GM18907 (cell line): ENCODE measurements around the gene CDC42EP4.

Experiments
- ATAC-seq: cut with Tn5 transposase; IDR thresholded peaks from one replicate; pipeline ENCODE4 v1.9.1; 2021; ENCODE audit warnings: mild to moderate bottlenecking, moderate library complexity; ENCODE audit not compliant: unreplicated experiment

CDC42EP4 gene, protein sequence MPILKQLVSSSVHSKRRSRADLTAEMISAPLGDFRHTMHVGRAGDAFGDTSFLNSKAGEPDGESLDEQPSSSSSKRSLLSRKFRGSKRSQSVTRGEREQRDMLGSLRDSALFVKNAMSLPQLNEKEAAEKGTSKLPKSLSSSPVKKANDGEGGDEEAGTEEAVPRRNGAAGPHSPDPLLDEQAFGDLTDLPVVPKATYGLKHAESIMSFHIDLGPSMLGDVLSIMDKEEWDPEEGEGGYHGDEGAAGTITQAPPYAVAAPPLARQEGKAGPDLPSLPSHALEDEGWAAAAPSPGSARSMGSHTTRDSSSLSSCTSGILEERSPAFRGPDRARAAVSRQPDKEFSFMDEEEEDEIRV

DNA sequence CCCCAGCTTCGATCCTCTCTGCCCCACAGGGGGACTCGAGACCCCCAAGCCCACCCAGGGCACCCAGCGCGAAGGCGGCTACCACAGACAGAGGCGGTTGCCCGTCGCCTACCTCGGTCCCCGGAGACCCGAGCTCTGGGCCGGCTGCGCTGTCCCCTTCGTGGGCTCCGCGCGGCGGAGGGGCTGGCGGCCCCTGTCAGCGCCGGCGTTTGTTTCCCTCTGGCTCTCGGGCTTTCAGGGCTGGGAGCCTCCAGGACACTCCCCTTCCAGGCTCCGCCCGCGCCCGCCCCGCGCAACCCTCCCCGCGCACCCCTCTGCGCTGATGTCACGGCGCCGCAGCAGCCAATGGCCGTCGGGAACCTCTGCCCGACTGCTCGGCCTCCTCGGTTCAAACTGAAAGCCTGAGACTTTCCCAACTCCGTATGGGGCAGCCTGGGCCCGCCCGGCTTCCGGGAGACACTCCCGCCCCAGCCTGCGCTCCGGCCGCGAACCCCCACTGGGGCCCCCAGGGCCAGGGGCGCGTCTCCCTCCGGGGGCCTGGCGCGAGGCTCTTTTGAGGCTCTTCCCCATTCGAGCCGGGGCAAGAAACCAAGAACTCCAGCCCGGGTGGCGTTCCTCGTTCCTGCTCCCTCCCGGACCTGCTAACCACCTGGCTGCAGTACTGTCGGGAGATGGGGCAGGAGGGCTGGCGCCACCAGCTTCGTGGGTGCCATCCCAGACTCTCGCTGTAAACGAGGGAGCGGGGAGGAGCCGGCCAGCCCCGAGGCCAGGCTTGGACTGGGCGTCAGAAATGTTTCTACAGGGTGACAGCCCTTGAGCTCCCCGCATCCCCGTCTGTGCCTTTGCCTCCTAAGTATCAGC is at the start of gene CDC42EP4:
TSS of gene CDC42EP4 (minus strand) at position 221 of the 861 bp plus-strand sequence. CDS start 25,501 bp downstream, outside the sequence.
- ATAC-seq = peak; percentile 86

DNA sequence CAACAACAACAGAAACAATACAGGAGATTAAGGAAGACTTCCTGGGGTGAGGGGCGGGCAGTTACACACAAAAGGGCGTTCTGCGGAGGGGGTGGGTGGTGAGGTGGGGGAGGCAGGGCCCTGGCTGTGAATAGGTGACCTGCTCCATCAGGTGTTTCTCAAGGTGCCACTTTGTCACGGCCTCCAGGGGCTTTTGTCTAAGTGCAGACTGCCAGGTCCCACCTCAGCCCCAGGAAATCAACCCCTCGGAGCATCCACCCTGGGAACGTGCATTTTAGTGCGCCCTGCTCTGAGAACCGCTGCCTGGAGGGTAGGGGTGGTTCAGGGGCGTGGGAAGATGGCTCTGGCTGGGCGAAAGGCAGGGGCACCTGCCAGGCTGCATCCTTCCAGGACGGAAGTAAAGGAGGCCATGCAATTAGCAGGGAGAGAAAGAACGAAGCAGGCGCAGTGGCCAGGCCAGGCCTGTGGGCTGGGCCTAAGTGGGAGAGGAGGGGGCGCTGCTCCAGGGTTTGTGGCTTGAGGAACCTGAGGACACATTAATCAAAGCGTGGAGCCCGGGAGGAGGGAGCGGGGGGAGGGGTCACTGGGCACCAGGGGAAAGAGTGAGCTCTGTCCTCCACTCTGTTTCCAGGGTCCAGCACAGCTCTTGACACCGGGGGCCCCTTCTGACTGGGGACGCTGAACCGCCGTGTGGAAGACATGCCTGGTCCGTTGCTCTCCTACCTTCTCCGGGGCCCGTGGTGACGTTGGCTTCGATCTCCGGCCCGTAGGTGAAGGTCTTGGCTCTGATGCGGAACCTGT is 49.4 kb upstream of the CDC42EP4 start:
- no peak for ATAC-seq

DNA sequence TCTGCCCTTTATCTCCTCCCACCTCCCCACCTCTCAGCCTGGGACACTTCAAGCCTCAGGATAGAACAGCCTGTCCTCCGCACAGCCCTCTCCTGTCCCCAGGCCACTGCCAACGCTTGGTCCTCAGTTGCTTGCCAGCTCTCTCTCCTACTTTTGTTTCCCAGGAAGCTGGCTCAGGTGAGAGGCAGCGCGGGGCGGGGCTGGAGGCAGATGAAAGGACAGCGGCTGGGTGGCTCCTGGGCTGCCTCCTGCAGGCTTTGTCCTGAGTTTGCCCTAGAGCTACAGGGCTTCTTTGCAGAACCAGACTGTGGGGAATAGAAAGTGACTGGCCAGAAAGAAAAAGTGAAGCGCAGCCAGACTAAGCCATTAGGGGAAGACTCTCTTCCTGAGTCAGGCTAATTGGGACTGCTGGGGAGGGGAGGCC is 48.2 kb upstream of the CDC42EP4 start:
- ATAC-seq = no peak

DNA sequence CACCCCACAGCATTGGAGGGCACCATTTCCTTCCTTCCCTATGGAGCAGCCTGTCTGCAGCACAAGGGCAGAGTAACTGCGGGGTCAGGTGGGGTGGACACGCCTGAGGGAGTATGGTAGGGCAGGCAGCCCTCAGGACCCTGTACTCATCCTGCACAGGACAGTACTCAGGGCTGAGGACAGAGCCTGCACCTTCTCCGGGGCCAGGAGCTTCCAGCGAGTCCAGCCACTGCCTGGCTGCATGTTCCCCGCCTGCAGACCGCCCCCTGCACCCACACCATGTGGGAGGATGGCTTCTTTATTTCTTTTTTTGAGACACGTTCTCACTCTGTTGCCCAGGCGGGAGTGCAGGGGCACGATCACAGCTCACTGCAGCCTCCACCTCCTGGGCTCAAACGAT is 47.6 kb upstream of the CDC42EP4 start:
- ATAC-seq = no peak

DNA sequence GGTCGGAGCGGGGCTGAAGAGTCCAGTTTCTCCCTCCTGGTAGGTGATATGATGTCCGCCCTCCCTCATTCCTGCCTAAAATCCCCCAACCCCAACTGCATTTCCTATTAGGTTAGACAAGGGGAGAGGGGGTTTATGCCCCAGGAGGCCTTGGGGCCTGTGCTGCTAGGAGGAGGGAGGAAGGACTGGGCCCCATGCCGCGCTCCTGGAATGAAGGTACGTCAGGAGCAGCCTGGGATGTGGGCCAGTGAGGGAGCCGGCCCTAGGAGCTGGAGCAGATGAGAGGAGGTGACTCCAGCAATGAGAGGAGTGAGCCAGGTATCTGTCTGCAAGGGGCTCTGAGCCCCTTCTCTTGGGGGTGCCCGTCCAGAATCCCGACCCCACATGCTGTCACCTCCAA is 46.9 kb upstream of the CDC42EP4 start:
- no peak for ATAC-seq

DNA sequence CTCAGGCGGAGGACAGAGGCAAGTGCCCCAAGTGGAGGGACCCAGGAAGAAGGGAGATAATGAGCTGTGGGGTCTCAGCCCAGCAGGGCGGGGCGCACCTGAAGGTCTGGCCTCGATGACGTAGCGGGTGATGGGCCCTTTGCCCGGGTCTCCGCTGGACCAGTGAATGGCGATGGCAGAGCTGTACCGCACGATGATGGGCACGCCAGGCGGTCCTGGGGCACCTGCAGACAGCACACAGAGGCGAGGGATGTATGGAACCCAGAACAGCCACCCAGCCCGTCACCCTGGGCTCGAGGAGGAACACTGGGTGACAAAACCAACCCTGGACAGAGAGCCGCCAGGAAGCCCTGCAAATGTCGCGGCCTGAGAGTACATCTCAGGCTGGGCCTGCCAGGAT is 46.2 kb upstream of the CDC42EP4 start:
- ATAC-seq = no peak

DNA sequence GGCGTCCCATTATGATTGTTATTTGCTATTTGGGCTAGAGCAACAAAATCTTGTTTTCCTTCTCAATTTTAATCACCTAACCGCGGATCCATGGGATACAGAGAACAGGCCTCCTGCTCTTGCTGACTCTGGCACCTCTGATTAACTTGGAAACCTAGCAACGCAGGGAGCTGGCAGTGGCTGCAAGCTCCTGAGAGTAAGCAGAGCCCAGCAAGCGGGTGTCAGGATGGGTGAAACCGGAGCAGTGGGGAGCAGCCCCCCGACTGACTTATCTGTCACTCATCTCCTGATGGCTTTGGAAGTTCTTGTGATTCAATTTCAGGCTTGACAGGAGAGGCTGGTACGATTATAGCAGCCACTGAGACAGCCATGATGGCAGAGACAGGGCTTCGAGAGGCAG is 45.5 kb upstream of the CDC42EP4 start:
- no peak for ATAC-seq

DNA sequence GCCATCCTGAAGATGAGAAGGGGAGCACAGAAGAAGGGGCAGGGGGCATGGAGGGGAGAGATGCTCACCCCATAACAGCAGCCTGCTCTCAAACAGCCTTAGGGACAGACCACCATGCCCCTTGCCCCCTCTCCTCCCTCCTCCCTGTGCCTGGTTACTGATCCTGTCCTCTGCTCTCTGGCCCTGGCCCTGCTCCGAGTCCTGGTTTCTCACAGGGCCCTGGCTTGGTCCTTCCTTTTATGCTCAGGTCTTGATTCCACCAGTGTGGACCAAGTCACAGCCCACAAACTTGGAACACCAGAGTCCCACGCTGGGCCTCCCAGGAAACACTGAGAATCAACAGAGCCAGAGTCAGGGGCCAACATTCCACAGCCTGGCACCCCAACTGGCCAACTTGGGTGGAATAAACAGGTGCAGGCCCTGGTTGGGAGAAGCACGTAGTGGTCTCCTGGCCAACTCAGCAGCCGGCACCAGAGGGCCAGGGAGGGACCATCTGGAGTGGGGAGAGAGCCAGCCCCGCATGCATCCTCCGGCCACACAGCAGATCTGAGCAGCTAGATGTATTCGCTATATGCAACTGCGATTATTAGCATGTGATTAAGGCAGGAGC is 44.9 kb upstream of the CDC42EP4 start:
- ATAC-seq = no peak

DNA sequence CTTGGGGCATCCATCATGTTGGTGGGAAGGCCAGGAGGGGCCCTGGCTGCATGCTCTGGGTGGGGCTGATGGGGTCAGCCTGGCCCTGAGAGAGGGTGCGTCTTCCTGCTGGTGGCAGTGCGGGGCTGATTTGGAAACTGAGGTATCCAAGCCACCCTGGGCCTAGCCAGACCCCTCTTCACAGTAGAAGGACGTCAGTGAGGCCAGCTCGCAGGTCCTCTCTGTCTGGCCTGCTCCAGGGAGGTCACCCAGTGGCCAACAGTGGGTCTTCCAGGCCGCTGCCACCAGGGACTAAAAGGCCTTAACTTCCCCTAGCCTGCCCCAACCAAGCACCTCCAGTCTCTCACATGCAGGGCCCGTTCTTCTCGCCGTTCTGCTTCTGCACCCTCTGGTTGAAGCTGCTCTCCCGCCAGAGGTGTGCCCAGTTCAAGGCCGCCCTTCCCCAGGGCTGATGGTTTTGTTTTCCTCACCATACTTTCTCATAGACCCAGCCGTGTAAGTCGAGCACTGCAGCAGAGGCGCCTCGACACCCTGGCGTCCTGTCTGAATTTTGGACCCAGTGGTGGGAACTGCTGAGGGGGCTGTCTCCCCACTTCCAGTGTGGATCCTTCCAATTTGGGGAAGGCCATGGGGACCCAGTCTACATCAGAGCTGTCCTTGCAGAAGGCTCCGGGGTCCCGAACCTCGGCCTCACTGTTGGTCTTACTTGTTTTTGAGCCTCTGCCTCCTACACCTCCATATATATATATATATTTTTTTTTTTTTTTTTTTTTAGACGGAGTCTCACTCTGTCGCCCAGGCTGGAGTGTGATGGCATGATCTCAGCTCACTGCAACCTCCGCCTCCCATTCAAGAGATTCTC is 42.9 kb upstream of the CDC42EP4 start:
- no peak for ATAC-seq

DNA sequence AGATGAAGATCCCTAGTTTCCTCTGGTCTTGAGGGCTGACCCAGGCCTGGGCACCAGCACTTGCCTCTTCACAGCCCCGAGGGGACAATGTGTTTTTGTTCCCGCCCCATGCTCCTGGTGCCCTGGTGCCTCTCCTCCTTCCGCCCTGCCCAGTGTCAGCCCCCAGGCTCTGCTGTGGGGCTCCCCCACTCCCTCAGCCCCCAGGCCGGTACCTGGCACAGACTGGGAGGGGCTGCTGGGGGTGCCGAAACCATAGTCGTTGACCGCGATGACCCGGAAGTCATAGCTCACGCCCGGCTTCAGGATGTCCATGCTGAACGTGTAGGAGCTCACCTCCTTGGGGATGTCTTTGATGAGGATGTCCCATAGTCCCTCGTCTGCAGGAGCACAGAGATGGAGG is 40.5 kb upstream of the CDC42EP4 start:
- ATAC-seq = no peak

DNA sequence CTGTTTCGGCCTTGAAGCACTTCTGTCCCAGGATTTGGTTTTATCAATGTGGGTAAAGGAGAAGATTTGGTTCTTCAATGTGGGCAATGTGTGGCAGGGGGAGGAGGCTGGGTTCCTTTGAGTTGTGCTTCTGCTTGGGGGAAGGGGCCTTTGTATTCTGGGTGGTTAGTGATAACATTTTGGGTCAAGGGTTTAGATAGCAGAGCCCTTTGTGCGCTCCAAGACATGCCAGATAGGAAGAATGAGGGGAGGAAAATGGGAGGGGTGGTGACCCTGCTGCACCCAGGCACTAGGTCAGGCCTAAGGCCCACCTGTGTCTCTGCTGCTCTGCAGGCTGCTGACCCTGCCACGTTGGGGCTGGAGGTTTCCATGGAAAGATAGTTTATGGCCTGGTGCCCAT is 40.0 kb upstream of the CDC42EP4 start:
- no peak for ATAC-seq

DNA sequence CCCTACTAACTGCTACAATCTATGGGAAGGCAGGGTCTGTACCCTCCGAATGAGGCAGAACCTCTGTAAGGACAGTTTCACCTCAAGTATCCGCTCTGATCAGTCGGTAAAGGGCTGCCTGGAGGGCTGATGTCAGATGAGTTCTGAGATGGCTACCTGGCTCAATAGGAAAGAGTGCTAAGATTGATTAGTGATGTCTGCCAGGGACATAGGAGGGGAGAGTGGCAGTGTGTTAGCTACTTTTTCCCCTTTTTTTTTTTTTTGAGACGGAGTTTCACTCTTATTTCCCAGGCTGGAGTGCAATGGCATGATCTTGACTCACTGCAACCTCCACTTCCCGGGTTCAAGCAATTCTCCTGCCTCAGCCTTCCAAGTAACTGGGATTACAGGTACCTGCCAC is 39.1 kb upstream of the CDC42EP4 start:
- no peak for ATAC-seq

DNA sequence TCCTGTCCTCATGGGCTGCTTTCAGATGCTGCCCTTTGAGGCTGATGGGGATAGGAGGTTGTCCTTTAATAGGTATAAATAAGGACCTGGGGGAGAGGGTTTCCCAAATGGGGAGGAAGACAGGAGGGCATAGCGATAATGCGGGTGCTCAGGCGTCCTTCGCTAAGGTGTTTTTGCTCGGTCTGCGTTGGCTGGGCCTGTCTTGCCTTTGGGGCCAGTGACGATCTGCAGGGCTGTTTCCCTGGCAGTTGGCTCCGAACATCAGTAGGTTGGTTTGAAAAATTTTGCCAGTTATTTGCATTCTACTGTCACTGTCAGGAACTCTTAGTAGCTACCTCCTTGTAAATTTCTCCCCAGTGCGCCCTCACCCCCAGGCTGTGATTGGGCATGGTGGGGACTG is 37.8 kb upstream of the CDC42EP4 start:
- ATAC-seq = no peak

DNA sequence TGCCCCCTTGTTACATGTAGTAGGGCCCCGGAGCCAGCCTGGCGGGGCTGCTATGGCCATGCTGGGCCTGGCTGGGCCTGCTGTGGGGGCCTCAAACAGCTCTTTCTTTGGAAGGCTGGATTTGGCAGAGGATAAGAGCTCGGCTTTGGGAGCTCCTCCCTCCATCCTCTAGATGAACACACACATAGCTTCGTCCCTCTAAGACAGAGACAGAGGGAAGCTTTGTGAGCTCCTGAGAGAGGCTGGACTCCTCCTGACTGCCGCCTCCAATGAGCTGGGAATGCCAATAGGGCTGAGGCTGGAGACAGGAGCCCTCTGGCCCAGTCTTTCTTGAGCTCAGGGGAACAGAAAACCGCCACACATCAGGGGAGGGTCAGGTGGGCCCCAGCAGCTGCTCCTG is 37.3 kb upstream of the CDC42EP4 start:
- ATAC-seq = no peak

DNA sequence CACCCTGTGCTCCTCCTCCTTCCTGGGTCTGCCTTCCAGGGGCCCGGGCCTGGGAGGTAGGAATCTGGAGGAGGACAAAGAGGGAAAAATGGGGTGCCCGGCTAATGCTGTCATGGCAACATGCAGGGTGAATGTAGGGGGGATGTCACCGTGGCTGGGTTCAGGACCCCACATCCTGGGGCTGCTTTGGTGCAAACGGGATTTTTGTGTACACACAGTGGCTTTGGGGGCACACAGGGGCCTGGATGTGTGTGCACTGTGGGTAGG is 37.0 kb upstream of the CDC42EP4 start:
- no peak for ATAC-seq

DNA sequence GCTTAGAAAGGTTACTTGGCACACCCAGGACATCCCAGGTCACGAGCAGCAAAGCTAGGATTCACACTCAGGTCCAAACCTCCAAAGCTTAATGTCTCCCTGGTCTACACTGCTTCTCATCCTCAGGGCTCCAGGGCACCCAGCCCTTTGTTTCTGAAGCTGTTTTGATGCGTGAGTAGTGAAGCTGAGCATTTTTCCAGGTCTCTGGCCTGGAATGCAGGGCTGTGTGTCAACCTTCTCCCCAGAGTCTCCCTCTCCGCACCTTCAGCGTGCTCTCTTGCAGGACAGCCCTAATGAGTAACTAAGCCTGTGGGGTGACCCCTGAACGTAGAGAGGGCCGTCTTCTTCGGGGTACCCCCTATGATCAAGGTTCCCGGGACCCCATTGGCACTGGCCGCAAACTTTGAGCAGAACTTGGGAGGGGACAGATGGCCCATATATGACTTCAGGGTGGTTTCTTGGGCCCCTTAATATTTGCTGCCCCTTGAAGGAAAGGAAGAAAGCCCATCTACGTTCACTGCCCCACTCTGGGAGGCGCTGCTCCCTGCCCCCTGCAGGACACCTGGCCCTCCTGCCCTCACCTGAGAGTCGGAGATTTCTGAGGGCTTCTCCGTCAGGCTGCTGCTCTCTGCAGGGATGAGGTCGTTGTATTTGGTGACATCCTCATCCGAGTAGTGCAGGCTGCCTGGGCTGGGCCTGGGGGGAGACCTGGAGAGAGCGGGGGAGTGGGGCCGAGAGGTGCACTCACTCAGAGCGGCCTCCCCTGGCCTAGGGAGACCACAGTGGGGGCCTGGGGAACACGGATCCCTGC is 36.4 kb upstream of the CDC42EP4 start:
- no peak for ATAC-seq

DNA sequence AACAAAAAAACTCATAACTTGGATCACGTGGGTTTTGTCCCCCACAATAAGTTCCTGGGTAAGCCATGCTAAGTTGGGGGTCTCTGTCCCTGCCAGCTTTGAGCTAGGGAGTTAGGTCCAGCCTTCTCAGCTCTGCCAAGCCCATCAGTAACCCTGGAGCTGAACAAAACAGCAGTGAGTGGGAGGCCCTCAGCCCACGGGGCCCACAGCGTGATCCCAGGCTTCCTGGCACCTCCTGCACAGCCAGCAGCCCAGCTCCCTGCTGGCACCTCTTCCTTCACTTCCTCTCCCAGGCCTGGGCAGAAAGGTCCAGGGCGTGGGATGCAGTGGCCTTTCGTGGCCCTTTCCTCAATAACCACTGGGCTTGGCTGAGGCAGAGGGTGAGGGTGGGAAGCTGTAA is 35.5 kb upstream of the CDC42EP4 start:
- ATAC-seq = no peak

DNA sequence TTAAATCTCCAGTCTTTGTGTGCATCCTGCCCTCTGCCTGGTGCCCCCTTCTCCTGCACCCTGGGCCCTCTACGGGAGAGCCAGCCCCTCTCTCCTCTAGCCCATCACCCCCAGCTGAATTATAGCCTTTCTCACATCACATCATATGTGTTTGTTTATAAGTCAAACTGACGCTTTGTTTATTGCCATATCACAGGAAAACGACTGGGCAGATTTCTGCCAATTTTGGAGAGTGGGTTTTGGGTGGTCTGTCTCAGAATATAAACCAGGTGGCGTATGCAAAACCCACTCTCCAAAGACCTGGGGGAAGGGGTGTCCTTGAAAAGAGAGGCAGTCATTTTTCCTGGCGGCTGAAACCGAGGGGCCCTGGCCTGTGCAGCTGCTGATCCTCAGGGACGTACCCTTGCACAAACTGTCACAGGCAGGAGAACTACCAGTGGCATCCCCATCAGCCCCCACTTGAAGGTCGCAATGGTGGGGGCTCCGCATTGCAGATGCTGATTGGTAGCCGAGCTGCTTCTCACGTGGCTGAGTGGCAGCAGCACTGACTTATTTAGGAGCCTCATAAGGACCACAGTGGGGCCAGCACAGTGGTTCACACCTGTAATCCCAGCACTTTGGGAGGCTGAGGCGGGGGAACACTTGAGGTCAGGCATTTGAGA is 34.8 kb upstream of the CDC42EP4 start:
- no peak for ATAC-seq
